Keratinocyte (primary cell): ENCODE data around the gene CBX3. TPM values are rescaled to one million over a fixed set of nuclear protein-coding genes. Genes with fewer than 3 reads are reported as not detected.

Source experiments
- DNase-seq: peaks from one replicate; pipeline ENCODE4 v3.0.0-alpha.2; 2011; ENCODE audit warnings: low read depth, missing footprints, low spot score
- FAIRE-seq: peaks from 2 replicates; lab custom pipeline; 2011; peaks lifted over from hg19 to GRCh38; lab: Jason Lieb, UNC
- H2AFZ ChIP-seq: 2 replicates; pipeline ENCODE4 v1.6.0; 2012; ENCODE audit warnings: low read length, control low read depth, inconsistent platforms; ENCODE audit not compliant: control insufficient read depth
- H3K27ac ChIP-seq: 2 replicates; pipeline ENCODE4 v1.5.1; 2011; ENCODE audit warnings: low read length; ENCODE audit not compliant: control insufficient read depth, insufficient read depth
- H3K27me3 ChIP-seq: 3 replicates; pipeline ENCODE4 v1.6.0; 2011; ENCODE audit warnings: low read length; ENCODE audit not compliant: control insufficient read depth, insufficient read depth; ENCODE audit errors: extremely low read depth
- H3K36me3 ChIP-seq, 2 experiments: 2 replicates in 1 of 2; 3 replicates in 1 of 2; pipeline ENCODE4 v1.5.1; 2011; ENCODE audit warnings: low read length in 2 of 2, mild to moderate bottlenecking in 1 of 2; ENCODE audit not compliant: control insufficient read depth in 2 of 2, insufficient read depth in 2 of 2; ENCODE audit errors: extremely low read depth in 1 of 2
- H3K4me1 ChIP-seq: 3 replicates; pipeline ENCODE4 v1.5.1; 2011; ENCODE audit warnings: low read length; ENCODE audit not compliant: control insufficient read depth, insufficient read depth; ENCODE audit errors: extremely low read depth
- H3K4me2 ChIP-seq: 3 replicates; pipeline ENCODE4 v1.6.0; 2011; ENCODE audit warnings: low read depth, low read length; ENCODE audit not compliant: control insufficient read depth, insufficient read depth; ENCODE audit errors: extremely low read depth
- H3K4me3 ChIP-seq, 3 experiments: fragments of 200-600 bp in 1 of 3; sonication (generic) in 1 of 3; 2 replicates in 2 of 3; 3 replicates in 1 of 3; pipeline ENCODE4 v1.5.1; 2011 to 2016; ENCODE audit warnings: low read length in 3 of 3, mild to moderate bottlenecking in 3 of 3, control low read depth in 2 of 3, inconsistent platforms in 1 of 3, low read depth in 1 of 3, mixed read lengths in 1 of 3, mixed run types in 1 of 3, moderate library complexity in 1 of 3; ENCODE audit not compliant: control insufficient read depth in 2 of 3, insufficient read depth in 2 of 3; ENCODE audit errors: extremely low read depth in 1 of 3
- H3K79me2 ChIP-seq: 2 replicates; pipeline ENCODE4 v1.6.0; 2012; ENCODE audit warnings: low read length; ENCODE audit not compliant: control insufficient read depth, insufficient read depth
- H3K9ac ChIP-seq: 3 replicates; pipeline ENCODE4 v1.6.0; 2011; ENCODE audit warnings: low read length; ENCODE audit not compliant: control insufficient read depth, insufficient read depth; ENCODE audit errors: extremely low read depth
- H3K9me1 ChIP-seq: 3 replicates; pipeline ENCODE4 v1.6.0; 2011; ENCODE audit warnings: low read length; ENCODE audit not compliant: control insufficient read depth, insufficient read depth; ENCODE audit errors: extremely low read depth
- H3K9me3 ChIP-seq: 2 replicates; pipeline ENCODE4 v1.5.1; 2012; ENCODE audit warnings: low read depth, low read length; ENCODE audit not compliant: control insufficient read depth
- H4K20me1 ChIP-seq: 3 replicates; pipeline ENCODE4 v1.6.0; 2011; ENCODE audit warnings: low read length; ENCODE audit not compliant: control insufficient read depth, insufficient read depth; ENCODE audit errors: extremely low read depth
- CTCF ChIP-seq, 3 experiments: IDR thresholded peaks in 1 of 3; conservative IDR thresholded peaks in 1 of 3; optimal IDR thresholded peaks in 1 of 3; 2 replicates in 2 of 3; 3 replicates in 1 of 3; pipeline versions ENCODE3 to v1.5.1; 2011; ENCODE audit warnings: low read length in 3 of 3, mild to moderate bottlenecking in 3 of 3, moderate library complexity in 2 of 3, control low read depth in 1 of 3, inconsistent platforms in 1 of 3; ENCODE audit not compliant: insufficient read depth in 2 of 3; ENCODE audit errors: extremely low read depth in 1 of 3
- EZH2 ChIP-seq: IDR thresholded peaks from one replicate; pipeline ENCODE4 v1.6.1; 2012; ENCODE audit warnings: inconsistent platforms, mild to moderate bottlenecking, low read length, moderate library complexity
- dilution Hi-C: fragments of 300-500 bp; cut with MboI; formaldehyde crosslinking; loops from one replicate; pipeline ENCODE4 v1.7.0; 2020; ENCODE audit warnings: low sequenced_read_pairs; ENCODE audit not compliant: extremely low pct_ligation_motif_present
- polyA plus RNA-seq, 5 experiments: library from polyadenylated mRNA; depleted of rRNA in 3 of 5; stranded (reverse) in 3 of 5; stranded (forward) in 1 of 5; unstranded in 1 of 5; fragments of >200 nt; gene quantifications; 1 replicate in 1 of 5; 2 replicates in 3 of 5; 3 replicates in 1 of 5; pipeline versions ENCODE4 v1.2.1 to v1.2.3, GENCODE V29; 2011 to 2012; ENCODE audit warnings: missing spikeins in 2 of 5, low read depth in 1 of 5, low replicate concordance in 1 of 5

Gene CBX3
- polyA plus RNA-seq, 1 donor (not counting 4 experiments of a cell fraction or from before 2014, with no cell fraction given) = 161 TPM

- Histone ChIP-seq H3K79me2 (peaks cover 2% of the 10 kb centered on the region), H3K27ac (no peak overlapping the region), H3K9me3 (no peaks in the 10 kb centered on the region), H3K9ac (no peak overlapping the region), H3K4me3 (no peak overlapping the region), H3K36me3 (peaks cover 14 to 27% of the 10 kb centered on the region in 2 experiments), H3K4me2 (no peak overlapping the region), H3K4me1 (no peaks in the 10 kb centered on the region), H4K20me1 (peaks cover 11% of the 10 kb centered on the region), H3K9me1 (no peaks in the 10 kb centered on the region), H3K27me3 (no peaks in the 10 kb centered on the region), H2AFZ (no peak overlapping the region)
- dilution Hi-C loops = no loop called here
- DNase-seq (no peak), FAIRE-seq (no peak)
- TF ChIP-seq EZH2 = no peak
- no peak for TF ChIP-seq CTCF (optimal IDR thresholded peaks at IDR 0.05 in 1 of 3, IDR thresholded peaks at IDR 0.05 in 1 of 3, conservative IDR thresholded peaks at IDR 0.05 in 1 of 3; ENCODE audit: extremely low read depth in 1 of 3, insufficient read depth in 2 of 3, low read length in 3 of 3)
Observed at GRCh38 chr7:26185131-26185843, 16.3 kb upstream of the CBX3 start.

- peaks cover 4% of the 10 kb centered on the region for H3K79me2 ChIP-seq
- TF ChIP-seq CTCF (optimal IDR thresholded peaks at IDR 0.05 in 1 of 3, IDR thresholded peaks at IDR 0.05 in 1 of 3, conservative IDR thresholded peaks at IDR 0.05 in 1 of 3; ENCODE audit: extremely low read depth in 1 of 3, insufficient read depth in 2 of 3, low read length in 3 of 3) (no peak), EZH2 (no peak)
- no peak overlapping the region for H3K9ac ChIP-seq
- H2AFZ ChIP-seq = no peak overlapping the region
- peaks cover 11% of the 10 kb centered on the region for H4K20me1 ChIP-seq
- no peak overlapping the region for H3K27ac ChIP-seq
- H3K4me3 ChIP-seq = no peak overlapping the region
- no peaks in the 10 kb centered on the region for H3K9me3 ChIP-seq
- dilution Hi-C loops = no loop called here
- FAIRE-seq = no peak
- no peaks in the 10 kb centered on the region for H3K9me1 ChIP-seq
- H3K27me3 ChIP-seq = no peaks in the 10 kb centered on the region
- no peaks in the 10 kb centered on the region for H3K4me1 ChIP-seq
- H3K36me3 ChIP-seq = peaks cover 14 to 32% of the 10 kb centered on the region in 2 experiments
- DNase-seq = no peak
- H3K4me2 ChIP-seq = no peak overlapping the region
Observed at GRCh38 chr7:26185844-26186180, 15.7 kb upstream of the CBX3 start.
